GM19397 (cell line): ENCODE results near the gene MOCS1.

Experiments
- ATAC-seq: cut with Tn5 transposase; IDR thresholded peaks from one replicate; pipeline ENCODE4 v1.9.1; 2021; ENCODE audit warnings: mild to moderate bottlenecking, moderate library complexity; ENCODE audit not compliant: unreplicated experiment

Gene MOCS1

DNA sequence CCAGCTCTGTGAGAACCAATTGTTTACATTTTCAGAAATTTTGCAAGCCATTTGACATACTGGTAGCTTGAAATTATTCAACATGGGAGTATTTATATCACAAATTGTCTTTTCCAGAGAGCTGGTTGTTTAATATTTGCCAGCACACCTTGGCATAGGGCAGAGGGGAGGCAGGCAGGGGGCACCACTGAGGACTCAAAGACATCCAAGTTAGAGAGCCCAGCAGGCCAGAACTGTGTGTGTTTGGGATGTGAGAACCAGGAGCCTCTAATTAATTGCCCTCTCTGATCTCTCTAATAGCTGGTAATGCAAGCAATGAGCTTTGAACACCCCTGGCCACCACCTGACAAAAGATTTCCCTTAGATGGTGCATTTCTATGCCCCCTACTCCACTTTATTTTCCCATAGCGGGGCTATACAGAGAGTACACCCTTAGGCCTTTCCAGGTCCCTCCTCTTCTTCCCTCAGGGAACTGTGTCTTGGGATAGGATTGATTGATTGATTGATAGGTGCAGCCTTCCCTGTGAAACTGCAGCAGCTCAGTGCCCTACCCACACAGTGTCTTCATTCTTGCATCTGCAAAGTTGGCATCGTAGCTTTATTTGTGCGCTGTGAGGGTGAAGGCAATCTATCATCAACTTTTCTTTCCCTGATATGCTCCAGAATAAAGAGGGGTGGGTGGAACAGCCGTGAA is 29.2 kb downstream of the MOCS1 start:
- no peak for ATAC-seq

DNA sequence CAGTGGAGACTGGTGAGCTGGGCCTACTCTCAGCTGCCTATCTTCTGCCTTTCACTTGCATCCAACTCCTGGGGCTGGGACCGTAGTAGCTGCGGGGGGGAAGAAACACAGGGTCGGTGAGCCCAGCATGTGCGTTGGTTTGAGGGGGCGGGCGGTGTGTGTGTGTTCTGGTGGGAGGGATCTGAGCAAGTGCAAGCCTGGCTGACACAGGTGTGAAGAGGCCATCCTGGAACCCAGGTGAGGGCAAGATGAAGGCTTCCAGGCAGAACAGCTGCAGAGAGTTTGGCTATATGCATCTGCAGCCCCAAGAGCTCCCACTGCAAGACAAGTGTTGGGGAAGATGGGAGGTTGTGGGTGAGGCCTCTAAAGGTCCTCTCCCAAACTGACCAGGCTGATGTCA is 30.6 kb downstream of the MOCS1 start:
- no peak for ATAC-seq

DNA sequence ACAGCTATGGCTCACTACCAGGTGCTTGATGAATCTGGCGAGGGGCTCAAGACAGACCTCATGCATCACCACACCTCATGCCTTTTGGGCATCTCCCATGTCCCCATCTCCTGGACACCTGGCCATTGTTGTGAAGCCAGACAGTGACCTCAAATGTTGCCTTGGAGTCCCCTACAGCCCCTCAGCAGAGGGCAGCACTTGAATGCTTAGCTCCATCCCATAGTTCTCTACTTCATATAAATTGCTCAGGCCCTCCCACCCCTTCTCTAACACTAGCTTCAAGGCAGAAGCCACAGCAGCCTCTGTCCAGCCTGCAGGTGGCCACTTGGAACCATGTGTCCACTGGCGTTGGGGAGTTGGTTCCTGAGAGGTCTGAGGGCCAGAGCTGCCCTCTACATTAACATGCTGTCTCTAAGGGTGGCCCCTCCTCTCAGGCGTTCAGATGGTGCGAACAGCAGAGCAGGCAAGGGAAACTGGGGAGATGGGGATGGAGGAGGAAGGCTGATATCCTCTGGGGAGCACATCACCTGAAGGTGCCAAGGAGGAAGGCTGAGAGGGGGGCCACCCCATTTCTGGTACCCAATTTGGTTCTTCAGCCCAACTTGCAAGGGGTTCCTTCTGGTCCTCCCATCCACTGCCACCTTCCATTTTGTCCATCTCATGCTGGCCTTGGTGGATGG is 31.3 kb downstream of the MOCS1 start:
- ATAC-seq = no peak

DNA sequence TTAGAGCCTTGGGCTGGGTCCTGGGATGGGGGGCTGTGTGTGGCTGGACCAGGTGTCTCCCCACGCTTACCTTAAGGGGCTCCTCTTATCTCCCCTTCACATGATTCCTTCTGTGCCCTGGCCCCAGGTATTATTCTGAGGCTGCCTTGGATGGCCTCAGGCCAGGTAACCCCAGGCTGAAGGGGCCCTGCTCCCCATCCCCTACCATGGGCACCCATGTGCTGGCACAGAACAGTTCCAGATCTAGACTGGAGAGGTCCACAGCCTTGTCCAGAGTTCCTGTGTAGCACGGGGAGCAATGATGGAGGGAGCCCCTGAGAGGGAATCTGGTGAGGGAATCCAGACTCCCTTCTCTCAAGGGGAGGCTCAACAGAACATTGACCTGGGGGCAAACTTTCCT is 32.1 kb downstream of the MOCS1 start:
- no peak for ATAC-seq

DNA sequence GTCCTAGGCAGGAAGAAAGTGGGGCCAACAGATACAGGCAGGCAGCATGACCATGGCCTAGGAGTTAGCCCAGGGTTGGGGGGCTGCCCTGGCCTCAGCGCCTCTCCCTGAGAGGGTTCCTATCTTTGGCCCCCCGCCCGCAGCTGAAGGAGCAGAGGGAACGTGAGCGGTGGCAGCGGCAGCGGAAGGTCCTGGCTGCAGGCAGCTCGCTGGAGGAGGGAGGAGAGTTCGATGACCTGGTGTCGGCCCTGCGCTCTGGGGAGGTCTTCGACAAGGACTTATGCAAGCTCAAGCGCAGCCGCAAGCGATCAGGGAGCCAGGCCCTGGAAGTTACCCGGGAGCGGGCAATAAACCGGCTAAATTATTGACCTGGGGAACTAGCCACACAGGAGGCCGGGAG is 32.6 kb downstream of the MOCS1 start:
- ATAC-seq = no peak

DNA sequence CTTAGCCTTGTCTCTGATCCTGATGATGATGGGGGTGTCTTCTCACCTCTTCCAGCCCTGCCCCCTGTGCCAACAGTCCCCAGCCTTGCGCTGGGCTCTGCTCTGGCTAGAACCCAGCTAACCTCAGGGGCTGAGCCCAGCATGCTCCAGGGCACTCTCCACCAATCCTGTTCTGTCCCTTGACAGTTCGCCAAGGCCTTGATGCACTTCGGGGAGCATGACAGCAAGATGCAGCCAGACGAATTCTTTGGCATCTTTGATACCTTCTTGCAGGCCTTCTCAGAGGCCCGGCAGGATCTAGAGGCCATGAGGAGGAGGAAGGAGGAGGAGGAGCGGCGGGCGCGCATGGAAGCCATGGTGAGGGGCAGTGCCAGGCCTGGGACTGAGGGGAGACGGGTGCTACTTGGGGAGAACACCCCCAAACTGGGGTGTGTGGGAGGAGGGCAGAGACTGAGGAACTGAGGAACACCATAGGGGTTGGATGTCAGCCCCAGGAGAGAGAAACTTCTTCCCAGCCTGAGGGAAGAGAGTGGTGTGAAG is 33.1 kb downstream of the MOCS1 start:
- ATAC-seq = no peak

DNA sequence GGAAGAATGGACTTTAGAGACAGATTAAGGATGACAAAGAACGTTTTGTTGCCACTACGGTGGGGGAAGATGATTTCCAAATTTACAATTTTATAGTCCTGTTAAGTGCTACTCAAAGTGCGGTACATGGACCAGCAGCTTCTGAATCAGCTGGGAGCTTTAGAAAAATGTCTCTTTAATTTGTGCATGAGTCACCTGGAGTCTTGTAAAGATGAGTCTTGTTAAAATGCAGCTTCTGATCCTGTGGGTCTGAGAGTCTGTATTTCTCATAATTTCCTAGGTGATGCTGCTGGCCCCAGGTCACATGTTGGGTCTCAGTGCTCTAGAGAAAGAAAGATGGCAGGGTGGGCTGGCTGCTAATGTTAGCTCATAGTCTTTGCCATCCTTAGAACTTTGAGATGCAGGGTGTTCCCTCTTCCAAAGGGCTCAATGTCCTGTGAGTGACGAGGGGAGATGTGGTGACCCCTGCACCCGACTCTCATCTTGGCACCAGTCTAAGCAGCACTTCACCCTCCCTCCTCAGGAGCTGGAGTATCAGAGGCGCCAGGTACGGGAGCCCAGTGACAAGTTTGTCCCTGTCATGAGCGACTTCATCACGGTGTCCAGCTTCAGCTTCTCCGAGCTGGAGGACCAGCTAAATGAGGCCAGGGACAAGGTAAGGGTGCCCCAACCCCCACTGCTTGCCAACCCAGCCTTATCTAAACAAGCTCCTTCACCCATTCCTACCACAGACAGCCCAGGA is 34.5 kb downstream of the MOCS1 start:
- ATAC-seq = no peak

DNA sequence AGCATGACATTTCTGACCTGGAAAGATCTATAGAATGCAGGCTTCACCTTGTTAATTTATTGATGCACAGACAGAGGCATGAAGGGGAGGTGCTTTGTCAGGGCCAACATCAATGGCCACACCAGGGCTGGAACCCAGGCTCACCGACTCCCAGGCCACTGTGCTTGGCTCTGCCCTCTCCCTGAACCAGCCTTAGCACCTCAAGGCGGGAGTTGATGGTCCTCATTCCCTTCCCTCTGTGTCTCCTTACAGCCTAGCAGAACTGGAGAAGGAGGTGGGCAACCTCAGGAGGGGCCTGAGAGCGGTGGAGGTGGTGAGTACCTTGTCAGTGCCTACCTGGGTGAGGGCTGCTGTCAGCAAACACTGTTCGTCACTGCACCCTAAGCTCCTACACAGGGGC is 35.6 kb downstream of the MOCS1 start:
- ATAC-seq = no peak

DNA sequence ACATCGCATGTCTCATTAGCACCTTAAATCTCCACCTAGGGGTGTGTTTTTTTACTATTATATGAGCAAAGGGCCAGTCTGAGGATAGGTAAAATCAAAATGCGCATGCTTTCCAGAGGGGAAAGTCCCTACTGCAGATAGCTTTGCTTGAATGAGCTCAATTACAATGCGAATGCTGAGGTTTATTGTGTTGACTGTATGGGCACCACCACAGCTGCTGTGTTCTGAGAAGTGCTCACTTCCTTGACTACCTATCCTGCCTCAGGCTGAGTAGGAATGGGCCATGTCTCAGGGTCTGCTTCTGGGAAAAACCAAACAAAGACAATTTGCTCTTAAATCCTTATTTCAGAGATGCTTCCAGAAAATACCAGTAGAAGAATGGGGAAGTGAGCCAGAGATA is 36.6 kb downstream of the MOCS1 start:
- ATAC-seq = no peak

DNA sequence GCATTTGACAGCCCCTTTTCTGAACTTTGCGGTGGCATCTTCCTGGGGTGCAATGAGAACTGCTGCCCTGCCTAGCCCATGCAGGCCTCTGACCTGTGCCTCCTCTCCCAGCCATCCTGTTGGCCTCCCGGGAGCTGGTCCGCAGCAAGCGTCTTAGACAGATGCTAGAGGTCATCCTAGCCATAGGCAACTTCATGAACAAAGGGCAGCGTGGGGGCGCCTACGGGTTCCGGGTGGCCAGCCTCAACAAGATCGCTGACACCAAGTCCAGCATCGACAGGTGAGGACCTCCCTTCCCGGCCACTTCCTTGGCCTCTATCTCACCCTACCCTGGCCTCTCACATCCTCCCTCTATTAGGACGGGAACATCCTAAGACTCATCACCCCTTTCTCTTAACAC is 37.6 kb downstream of the MOCS1 start:
- ATAC-seq = no peak

DNA sequence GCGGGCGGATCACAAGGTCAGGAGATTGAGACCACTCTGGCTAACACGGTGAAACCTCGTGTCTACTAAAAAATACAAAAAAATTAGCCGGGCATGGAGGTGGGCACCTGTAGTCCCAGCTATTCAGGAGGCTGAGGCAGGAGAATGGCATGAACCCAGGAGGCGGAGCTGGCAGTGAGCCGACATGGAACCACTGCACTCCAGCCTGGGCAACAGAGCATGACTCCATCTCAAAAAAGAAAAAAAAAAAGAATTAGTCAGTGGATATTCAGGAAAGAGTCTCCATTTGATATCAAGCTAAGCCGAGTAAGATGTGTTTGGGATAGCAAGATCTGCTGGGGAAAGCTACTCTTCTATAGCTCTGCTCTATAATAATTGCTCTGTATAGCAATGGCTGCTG is 41.0 kb downstream of the MOCS1 start:
- ATAC-seq = no peak

DNA sequence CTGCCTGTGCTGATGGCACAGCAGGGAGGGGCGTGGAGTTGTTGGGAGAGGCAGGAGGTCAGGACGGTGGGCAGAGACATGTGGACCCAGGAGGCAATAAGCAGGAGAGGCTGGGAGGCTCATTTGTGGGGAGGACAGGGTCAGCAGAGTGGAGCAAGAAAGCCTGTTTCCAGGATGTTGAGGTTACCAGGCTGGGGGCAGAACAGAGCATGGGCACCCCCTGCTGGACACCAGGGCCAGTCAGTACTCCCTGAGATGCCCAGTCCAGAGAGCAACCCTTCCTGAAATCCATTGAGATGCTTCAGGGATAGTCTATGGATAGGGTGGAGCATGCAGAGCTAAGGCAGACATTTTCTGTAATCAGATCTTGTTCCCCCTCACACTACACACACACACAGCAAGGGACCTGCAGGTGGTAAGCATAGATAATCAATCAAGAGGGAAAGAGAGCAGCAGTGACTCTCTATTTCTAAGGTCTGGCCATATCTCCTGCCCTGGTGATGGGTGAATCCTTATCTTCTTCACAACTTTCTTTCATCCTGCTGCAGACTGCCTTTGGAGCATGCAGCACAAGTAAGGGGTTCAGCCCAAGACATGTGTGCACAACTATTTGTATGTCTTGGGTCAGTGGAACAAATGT is 41.7 kb downstream of the MOCS1 start:
- ATAC-seq = no peak

DNA sequence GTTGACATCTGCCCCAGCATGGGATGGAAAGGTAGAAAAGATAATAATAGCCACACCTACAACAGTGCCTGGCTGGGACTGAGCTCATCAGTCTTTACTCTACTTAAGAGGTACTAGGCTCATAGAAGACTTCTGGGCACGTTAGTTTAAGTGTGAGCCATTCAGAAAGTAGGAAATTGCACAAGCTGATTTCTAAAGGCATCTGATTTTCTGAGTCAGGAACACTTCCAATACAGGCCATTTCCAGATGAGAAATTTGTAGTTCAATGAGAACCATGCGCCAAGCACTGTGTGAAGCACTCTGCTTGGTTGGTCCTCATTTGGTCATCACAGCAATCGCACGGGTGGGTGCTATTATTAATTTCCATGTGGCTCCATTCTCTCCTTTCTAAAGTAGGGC is 42.3 kb downstream of the MOCS1 start:
- ATAC-seq = no peak

DNA sequence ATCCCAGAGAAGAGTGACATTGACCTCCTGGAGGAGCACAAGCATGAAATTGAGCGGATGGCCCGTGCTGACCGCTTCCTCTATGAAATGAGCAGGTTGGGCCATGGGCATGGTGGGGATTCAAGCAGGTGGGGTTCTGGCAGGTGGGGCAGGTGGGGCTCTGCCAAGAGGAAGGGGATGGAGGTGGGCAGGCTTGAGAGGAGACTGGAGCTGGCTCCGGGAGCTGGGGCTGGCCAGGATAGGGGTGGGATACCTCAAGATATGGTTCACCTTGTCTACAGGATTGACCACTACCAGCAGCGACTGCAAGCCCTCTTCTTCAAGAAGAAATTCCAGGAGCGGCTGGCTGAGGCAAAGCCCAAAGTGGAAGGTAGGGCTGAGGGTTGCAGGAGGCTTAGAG is 42.9 kb downstream of the MOCS1 start:
- no peak for ATAC-seq

DNA sequence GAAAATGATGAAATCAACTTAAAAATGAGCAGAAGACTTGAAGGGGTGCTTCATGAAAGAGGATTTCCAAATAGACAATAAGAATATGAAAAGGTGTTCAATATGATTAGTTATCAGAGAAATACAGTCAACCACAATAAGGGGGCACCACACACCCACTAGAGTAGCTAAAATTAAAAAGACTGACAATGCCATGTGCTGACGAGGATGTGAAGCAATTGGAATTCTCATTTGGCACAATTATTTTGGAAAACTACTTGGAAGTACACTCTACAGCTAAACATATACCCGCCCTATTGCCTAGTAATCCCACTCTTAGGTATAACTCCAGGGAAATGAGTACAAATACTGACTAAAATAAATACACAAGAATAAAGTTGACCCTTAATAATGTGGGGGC is 45.0 kb downstream of the MOCS1 start:
- ATAC-seq = no peak

DNA sequence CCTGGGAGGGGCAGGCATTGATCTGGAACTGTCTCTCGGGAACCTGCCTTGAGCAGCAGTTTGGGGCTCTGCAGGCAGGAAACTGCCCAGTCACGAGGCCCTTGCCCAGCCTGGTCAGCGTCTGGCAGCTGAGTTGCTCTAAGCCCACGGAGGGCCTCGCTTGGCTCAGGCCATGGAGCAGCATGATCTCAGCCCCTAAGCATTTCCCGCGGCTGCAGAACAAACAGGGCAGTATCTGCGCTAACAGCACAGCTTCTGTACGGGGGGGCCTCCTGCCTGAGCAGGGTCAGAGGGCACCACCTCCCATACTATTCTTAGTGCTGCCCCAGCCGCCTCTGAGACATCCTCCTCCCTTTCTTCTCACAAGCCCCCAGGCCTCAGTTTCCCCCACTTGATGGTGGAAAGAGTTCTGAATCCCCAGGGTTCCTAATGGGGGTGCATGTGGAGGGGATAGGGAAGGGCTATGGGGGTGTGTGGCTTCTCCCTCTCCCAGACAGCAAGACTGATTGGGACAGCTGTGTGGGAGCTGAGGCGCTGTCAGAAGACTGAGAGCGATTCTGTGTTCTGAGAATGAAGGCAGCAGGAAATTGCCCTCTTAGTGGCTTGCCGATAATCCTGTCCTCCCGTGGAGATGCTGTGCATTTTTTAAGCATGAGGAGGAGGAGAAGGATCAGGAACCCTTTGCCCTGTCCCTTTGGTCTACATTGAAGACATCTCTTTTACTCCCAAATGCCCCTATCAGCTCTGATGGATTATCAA is 46.4 kb downstream of the MOCS1 start:
- ATAC-seq = no peak

DNA sequence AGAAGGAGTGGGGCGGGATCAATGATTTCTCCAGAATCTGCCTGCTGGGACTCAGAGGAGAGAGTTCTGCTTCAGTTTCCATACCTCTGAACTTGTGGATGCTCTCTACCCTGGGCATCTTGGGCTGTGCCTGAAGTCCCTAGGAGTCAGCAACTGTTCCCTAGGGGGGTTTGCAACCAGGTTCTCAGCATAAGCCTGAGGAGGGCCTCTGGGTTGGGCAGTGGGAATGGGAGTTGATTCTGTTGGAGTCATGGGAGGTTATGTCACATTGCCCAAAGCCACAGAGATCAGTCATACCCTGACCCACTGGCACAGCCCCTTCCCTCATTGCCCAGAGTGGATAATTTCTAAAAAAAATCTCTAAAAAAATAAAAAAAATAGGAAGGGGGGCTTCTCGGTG is 47.4 kb downstream of the MOCS1 start:
- ATAC-seq = no peak

DNA sequence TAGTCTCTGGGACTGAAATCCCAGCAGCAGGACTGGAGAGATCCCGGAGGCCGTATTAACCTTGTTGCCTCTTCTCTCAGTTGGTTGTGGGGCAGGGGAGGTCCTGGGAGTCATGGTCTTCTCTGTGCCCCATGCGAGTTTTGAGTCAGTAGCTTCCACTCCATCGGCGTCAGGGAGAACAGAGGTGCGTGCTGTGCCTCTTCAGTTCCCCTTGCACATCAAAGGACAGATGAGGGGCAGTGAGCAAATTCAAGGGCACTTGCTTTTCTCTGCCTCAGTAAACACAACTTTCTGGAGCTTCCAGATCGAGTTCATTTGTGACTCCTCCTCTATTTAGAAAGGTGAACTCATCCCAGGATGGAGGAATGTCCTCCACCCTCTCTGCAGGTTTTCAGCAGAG is 48.6 kb downstream of the MOCS1 start:
- no peak for ATAC-seq

DNA sequence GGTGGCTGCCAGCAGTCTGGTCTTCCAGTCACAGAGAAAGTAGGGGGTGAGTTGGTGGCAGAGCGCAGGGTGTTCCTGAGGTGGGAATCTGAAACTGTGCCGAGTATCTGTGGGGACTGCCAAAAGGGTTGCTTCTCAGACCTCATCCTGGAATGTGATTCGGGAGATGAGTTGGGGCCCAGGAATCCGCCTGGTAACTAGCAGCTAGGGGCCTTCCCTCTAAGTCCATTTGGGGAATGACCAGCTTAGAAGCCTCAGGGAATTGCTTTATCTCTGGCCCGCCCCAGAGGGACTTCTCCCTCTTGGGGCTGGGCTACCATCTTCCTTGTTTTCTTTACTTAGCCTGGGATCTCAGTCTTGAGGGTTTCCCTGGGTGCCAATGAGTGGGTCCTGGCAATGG is 49.6 kb downstream of the MOCS1 start:
- ATAC-seq = no peak

DNA sequence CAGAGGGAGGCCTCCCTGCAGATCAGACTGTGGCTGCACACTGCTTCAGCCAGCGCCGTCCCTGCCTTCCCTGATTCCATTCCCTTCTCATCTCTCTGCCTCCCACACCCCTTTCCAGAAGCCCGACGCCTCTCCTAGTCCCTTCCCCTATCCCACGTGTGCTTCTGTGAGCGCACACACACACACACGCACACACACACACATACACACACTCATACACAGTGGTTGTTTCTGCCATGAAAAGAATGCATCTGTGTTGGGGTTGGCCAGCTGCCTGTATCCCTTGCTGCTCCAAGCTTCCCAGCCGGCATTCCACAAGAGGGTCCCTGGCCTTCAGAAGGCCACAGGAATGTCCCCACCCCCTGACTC is 51.7 kb downstream of the MOCS1 start:
- no peak for ATAC-seq
